MG63 (cell line): Measurements from ENCODE around the gene PCDHGC4. TPM values are rescaled to one million over a fixed set of nuclear protein-coding genes. Genes with fewer than 3 reads are reported as not detected.

Experiments
- DNase-seq: peaks from one replicate; pipeline ENCODE4 v3.0.0-alpha.2; 2020
- H3K27me3 ChIP-seq: fragments of 250-450 bp; sonication (Bioruptor Pico); 2 replicates; pipeline ENCODE4 v1.5.1; 2020; ENCODE audit warnings: mild to moderate bottlenecking, moderate library complexity
- H3K36me3 ChIP-seq: fragments of 250-450 bp; sonication (Bioruptor Pico); 2 replicates; pipeline ENCODE4 v1.5.1; 2020; ENCODE audit warnings: mild to moderate bottlenecking, moderate library complexity
- H3K4me3 ChIP-seq: fragments of 250-450 bp; sonication (Bioruptor Pico); 2 replicates; pipeline ENCODE4 v1.5.1; 2020; ENCODE audit warnings: mild to moderate bottlenecking, moderate library complexity
- H3K9me3 ChIP-seq: fragments of 250-450 bp; sonication (Bioruptor Pico); 2 replicates; pipeline ENCODE4 v1.5.1; 2020; ENCODE audit warnings: mild to moderate bottlenecking, moderate library complexity
- total RNA-seq: library from RNA; depleted of rRNA; stranded (reverse); fragments of >200 nt; shearing (Covaris generic); gene quantifications from 2 replicates; pipeline ENCODE4 v1.2.3, GENCODE V29; 2014; ENCODE audit warnings: low replicate concordance

Gene PCDHGC4
- total RNA-seq, 1 experiment from 2014 or later: not detected

DNA sequence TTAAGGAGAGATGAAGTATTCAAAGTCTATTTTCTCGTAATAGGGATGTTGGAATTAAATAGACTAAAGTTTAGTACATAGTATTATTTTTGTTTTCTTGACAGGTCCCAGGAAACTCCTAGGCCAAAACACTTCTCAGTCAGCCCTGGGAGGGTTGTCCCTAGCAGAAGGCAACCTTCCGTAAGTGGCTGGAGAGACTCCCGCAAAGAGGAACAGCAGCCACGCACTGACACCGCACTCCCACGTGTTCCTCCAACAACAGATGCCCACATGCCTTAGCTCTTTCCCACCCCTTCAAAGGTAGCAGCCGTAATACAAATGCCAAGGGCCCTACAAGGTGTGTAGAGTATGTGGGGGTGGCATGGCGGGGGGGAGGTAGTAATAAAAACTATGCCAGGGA, 32.5 kb downstream of the PCDHGC4 start:
- no peak for DNase-seq
- 0 out of 2 replicates have a peak, but pooled peaks cover 3% of the 10 kb centered on the region for H3K9me3 ChIP-seq
- H3K27me3 ChIP-seq: no peaks in the 10 kb centered on the region
- H3K36me3 ChIP-seq: peaks cover 73% of the 10 kb centered on the region
- H3K4me3 ChIP-seq: no peak overlapping the region

DNA sequence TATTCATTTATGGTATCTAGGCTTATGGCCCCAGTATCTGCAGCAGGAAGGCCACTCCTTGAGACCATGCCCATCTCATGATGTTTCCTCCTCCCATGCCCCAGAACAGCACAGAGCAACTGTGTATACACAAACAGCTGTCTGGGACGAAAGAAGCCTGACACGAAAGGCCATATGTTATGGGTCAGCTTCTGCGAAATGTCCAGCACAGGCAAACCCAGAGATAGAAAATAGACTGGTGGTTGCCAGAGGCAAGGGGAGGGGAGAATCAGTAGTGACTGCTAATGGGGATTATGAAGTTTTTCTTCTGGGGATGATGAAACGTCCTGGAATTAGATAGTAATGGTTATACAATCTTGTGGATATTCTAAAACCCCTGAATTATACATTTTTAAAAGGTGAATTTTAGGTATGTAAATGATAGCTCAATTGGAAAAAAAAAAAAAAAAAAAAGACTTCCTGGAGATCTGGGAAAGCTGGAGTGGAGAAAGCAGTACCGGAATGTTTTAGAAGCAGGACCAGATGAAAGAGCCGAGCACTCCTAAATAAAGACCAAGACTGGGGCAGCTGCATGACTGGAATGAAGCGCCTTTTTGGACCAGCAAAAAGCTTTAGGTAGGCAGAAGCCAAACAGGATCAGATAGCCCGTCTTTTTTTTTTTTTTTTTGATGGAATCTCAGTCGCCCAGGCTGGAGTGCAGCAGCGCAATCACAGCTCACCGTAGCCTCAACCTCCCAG, 33.2 kb downstream of the PCDHGC4 start:
- 0 out of 2 replicates have a peak, but pooled peaks cover 3% of the 10 kb centered on the region for H3K9me3 ChIP-seq
- no peaks in the 10 kb centered on the region for H3K27me3 ChIP-seq
- peaks cover 71% of the 10 kb centered on the region for H3K36me3 ChIP-seq
- H3K4me3 ChIP-seq: no peak overlapping the region
- peak; percentile 55 for DNase-seq

DNA sequence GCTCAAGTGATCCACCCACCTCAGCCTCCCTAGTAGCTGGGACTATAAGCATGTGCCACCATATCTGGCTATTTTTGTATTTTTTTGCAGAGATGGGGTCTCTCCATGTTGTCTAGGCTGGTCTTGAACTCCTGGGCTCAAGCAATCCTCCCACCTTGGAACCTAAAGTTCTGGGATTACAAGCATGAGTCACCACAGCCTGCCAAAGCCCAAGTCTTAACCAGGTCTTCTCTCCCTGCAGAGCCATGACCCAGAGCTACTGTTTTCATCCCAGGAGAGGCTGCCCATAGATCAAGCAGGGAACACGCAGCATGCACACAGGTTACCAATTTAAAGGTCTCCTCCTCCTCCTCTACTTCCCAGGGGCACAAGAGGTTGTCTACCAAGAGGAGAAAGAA, 33.8 kb downstream of the PCDHGC4 start:
- Histone ChIP-seq H3K36me3 (peaks cover 71% of the 10 kb centered on the region), H3K9me3 (0 out of 2 replicates have a peak, but pooled peaks cover 3% of the 10 kb centered on the region), H3K27me3 (no peaks in the 10 kb centered on the region), H3K4me3 (no peak overlapping the region)
- peak; percentile 56 for DNase-seq

DNA sequence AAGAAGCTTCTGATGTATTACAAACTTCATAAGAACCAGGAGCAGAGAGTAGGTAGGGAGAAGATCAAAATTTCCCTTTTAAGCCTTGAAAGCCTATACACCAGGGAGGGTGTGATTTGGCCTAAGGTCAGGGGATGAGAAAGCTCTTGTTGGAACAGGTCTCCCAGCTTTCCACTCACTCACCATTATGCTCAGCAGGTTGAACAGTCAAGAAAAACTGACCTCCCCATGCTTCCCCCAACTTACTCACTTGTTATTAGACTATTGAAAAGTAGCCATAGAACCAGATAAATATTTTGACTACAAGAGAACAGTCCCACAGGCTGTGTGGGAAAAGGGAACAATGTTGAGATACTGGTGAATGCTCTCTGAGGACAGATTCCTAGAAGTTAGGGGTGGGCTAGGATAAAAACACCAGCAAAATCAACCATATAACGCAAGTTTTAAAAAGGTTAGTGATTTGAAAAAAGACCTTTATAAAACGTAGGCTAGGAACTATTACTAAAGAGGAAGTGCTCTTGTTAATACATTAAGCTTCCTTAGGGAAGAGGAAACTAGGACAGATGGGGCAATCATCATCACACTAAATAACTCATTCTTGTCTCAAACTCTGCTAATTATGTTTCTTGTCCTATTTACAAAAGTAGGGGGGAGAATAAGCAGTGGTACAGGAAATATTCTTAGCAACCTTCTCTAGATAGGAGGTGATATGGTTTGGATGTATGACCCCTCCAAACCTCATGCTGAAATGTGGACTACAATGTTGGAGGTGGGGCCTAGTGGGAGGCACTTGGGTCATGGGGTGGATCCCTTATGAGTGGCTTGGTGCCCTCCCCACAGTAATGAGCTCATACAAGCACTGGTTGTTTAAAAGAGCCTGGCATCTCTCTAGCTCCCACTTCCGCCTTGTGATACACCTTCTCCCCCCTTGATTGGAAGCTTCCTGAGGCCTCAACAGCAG, 35.1 kb downstream of the PCDHGC4 start:
- Histone ChIP-seq H3K4me3 (no peak overlapping the region), H3K36me3 (peaks cover 80% of the 10 kb centered on the region), H3K27me3 (no peaks in the 10 kb centered on the region), H3K9me3 (0 out of 2 replicates have a peak, but pooled peaks cover 3% of the 10 kb centered on the region)
- peak; percentile 43 for DNase-seq

DNA sequence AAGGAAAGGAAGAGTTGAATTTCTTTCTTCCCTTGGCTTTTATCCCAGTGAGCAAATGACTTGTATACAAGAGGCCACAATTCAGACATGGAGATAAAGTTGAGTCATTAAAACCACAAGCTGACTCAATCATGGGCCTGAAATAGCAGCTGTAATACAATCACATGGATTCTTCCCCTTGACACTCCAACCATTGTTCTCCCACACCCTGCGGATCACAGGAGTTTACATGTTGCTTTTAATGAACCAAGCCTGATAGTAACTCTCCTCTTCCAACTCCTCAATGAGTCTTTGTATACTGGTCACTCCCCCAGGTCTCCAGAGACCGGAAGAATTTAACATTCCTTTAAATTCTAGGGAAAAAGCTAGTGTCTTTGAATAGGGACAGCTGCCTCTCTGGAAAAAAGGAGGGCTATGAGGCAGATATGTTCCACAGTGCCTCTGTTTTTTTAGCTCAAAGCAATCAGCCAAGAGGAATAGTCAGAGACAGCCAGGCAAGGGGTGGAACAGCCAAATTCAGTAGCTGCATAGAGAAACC, 36.5 kb downstream of the PCDHGC4 start:
- no peaks in the 10 kb centered on the region for H3K27me3 ChIP-seq
- H3K4me3 ChIP-seq: no peak overlapping the region
- H3K9me3 ChIP-seq: 0 out of 2 replicates have a peak, but pooled peaks cover 3% of the 10 kb centered on the region
- peak; percentile 89 for DNase-seq
- H3K36me3 ChIP-seq: peaks cover 82% of the 10 kb centered on the region

DNA sequence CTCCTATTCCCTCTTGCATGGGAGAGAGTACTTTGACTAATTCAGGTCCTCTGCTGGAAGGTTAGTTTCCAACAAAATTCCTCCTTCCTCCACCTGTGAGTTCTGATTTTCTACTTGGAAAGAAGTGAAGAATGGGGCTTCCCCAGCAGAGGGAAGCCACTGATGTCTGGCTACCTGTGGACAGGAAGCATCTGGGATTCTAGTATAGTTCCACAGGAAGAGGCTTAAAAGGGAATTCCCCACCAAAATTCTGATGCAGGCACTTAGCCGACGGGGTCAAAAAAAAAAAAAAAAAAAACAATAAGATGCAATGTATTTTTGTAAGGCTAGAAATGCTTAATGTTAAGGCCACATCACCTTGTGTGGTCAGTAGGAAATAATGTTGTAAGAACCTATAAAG, 37.5 kb downstream of the PCDHGC4 start:
- Histone ChIP-seq H3K36me3 (peaks cover 82% of the 10 kb centered on the region), H3K4me3 (no peak overlapping the region), H3K9me3 (0 out of 2 replicates have a peak, but pooled peaks cover 3% of the 10 kb centered on the region), H3K27me3 (no peaks in the 10 kb centered on the region)
- no peak for DNase-seq

DNA sequence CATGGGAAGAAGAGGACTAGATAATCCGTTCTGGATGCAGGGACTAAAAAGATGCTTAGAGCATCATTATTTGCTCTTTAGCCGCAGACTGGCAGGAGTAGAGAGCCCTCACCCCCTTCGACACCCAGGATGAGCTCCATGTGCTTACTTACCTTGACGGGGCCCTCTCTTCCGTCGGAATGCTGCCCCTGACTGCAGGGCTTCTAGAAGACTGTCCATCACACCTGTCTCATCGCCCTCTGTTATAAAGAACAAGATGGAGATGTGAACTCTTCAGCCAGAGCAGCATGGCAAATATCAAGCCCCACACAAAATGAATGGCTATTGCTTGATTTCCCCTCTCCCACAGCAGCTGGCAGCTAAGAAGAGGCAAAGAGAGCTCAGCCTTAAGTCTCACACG, 39.2 kb downstream of the PCDHGC4 start:
- Histone ChIP-seq H3K27me3 (no peaks in the 10 kb centered on the region), H3K4me3 (no peak overlapping the region)

DNA sequence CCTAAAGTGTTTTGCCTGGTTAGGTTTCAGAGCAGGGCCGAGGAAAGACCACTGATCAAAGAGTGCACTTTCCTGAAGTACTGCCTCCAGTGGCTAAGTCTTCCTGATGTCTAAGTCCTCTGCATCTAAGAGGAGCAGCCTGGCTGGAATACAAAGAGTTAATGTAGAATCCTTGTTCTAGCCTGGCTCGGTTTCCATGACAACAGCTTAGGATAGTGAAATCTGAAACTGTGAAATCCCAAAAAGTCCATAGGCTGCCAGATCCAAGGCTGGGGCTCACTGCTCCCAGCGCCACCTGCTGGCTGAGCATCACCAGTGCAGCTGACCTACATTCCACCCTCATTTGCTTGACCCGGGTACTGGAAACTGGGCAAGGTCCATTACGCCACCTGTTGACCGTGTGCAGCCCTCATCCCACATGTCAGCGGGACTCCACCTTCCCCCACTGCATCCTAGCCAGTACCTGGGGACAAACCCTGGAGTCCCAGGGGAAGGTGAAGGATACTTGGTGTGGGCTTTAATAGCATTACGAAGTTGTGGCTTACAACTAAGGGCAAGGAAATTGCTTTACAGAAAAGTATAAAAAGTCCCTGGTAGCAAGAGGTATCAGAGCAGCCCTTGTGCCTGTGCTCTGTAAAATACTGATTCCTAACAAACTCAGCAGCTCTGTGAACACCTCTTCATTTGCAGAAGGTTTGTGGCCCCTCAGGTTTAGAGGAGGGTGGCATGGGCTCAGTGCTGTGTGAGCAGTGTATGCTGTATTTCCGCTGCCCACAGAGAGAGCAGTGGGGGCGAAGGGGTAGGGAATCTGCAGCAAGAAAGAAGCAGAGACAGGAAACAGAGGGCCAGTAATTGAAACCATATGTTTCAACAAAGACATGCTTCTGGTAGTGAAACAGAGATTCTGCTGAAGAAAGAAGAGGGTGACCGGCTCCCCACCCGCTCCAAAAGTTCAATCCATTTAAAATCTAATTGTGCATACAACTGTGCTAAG, 40.1 kb downstream of the PCDHGC4 start:
- Histone ChIP-seq H3K27me3 (no peaks in the 10 kb centered on the region), H3K9me3 (0 out of 2 replicates have a peak, but pooled peaks cover 3% of the 10 kb centered on the region), H3K36me3 (peaks cover 81% of the 10 kb centered on the region), H3K4me3 (no peak overlapping the region)
- peak; percentile 87 for DNase-seq

More for the DNA sequence above, 39.2 kb downstream of the PCDHGC4 start:
- peaks cover 83% of the 10 kb centered on the region for H3K36me3 ChIP-seq
- DNase-seq: no peak
- H3K9me3 ChIP-seq: 0 out of 2 replicates have a peak, but pooled peaks cover 3% of the 10 kb centered on the region

DNA sequence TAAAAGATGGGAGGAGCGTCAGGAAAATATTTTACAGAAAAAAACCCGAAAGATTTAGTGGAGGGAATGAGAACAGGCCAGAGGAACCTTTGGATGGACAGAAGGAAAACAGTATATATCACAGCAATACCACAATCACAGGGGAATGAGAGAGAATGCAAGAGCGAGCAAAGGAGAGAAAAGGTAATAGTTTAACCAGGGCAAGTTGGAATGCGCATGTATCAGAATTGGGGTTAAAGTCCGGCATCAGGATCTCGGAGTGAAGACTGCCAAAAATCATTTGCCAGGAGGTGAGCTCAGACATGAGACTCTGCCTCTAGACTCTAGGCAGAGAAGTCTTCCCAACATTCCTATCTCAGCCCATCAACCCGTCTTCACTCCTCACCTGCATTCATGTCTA, 40.8 kb downstream of the PCDHGC4 start:
- no peaks in the 10 kb centered on the region for H3K9me3 ChIP-seq
- H3K27me3 ChIP-seq: no peaks in the 10 kb centered on the region
- no peak overlapping the region for H3K4me3 ChIP-seq
- peaks cover 79% of the 10 kb centered on the region for H3K36me3 ChIP-seq
- no peak for DNase-seq

DNA sequence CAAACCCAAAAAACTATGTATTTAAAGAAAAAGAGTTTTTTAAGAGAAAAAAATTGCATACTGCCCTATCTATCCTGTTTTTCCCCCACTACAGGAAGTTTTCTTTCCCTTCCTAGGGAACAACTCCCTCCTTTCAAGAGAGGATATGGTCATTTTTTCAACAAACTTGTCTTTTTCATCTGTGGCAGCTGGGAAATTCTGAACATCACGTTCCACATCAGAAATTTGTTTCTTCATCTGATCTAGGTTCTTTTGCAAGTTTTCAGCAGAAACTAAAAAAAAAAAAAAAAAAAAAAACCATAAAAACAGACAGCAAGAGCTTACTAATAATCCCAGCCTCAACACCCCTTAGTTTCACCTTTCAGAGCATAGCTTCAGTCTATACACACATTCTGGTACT, 42.6 kb downstream of the PCDHGC4 start:
- no peaks in the 10 kb centered on the region for H3K9me3 ChIP-seq
- no peak for DNase-seq
- H3K27me3 ChIP-seq: no peaks in the 10 kb centered on the region
- H3K36me3 ChIP-seq: peaks cover 83% of the 10 kb centered on the region
- H3K4me3 ChIP-seq: no peak overlapping the region

DNA sequence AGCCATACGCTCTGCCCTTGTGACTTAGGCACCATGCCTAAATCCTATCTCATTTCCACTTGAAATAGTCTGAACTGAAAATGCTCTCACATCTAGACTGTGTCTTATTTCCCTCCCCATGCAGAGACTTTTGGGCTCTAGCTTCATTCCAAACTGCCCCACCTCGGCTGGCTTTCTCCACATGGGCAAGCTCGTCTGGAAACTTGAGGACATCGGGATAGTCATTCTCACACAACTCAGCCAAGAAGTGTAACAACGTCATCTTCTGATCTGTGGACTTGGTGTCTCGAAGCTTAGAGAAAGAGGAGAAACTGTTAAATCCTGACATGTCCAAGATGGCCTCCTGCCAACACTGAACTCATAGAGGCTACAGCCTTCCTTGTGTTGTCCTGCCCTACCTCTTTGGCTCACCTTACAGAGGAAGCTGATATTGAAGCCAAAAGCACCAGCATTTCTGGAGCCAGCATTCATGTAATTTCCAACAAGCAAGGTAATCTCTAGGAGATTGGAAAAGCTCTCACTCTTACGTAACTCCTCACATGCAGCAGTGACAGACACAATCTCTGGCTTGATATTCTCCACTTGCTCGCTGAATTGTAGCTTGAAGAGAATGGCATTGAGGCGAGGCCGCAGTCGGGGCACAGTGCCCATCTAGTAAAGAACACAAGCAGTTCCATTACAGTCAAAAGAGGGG, 43.6 kb downstream of the PCDHGC4 start:
- Histone ChIP-seq H3K36me3 (peaks cover 84% of the 10 kb centered on the region), H3K27me3 (no peaks in the 10 kb centered on the region), H3K9me3 (no peaks in the 10 kb centered on the region), H3K4me3 (no peak overlapping the region)
- no peak for DNase-seq

DNA sequence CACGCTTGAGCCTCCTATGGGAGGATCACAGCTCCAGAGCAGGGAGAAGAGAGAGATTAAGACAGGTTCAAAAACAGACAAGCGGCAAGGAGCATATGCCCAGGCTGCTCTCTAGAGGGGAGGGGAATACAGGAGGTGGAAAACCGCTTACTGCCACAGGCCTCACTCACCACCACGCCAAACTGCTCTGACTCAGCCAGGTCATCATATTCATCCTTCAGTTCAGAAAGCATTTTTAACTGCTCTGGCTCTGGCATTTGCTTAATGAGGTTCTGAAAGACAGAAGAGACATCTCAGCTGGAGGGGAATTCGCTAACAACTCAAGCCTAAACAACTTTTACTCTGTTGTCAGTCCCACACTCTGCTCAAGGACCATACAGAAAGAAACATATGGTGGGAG, 44.2 kb downstream of the PCDHGC4 start:
- DNase-seq: peak; percentile 70
- Histone ChIP-seq H3K27me3 (no peaks in the 10 kb centered on the region), H3K9me3 (no peaks in the 10 kb centered on the region), H3K4me3 (no peak overlapping the region), H3K36me3 (peaks cover 81% of the 10 kb centered on the region)

DNA sequence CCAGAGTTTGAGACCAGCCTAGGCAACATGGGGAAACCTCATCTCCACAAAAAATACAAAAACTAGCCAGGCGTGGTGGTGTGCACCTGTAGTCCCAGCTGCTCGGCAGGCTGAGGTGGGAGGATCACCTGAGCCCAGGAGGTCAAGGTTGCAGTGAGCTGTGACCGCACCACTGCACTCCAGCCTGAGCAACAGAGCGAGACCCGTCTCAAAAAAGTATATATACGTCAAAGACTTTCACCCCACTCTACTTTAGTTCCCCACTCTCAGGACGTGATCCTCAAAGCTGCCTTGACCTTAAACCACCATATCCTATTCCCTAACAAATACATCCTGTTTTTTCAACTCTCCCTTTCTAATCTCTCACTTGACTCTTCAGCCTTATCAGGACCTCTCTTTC, 45.0 kb downstream of the PCDHGC4 start:
- Histone ChIP-seq H3K9me3 (no peaks in the 10 kb centered on the region), H3K36me3 (peaks cover 82% of the 10 kb centered on the region), H3K27me3 (no peaks in the 10 kb centered on the region), H3K4me3 (no peak overlapping the region)
- DNase-seq: no peak

DNA sequence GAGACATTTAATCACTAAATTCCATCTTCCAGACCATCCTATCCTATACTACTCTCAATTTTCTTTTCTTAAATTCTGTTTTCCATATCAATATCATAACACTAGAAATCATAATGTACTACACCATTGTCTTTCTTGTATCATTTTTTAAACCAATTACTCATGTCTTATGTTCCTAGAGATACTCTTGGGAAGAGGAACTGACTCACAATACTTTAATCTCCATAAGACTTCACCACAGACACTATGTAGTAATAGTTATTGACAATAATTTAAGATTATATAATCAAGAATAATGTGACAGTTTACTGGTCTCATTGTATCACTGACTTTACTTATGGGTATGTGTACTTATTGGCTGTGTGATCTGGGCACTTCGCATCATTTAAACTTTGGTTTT, 47.9 kb downstream of the PCDHGC4 start:
- Histone ChIP-seq H3K9me3 (no peaks in the 10 kb centered on the region), H3K36me3 (peaks cover 67% of the 10 kb centered on the region), H3K4me3 (no peak overlapping the region), H3K27me3 (no peaks in the 10 kb centered on the region)
- DNase-seq: no peak

DNA sequence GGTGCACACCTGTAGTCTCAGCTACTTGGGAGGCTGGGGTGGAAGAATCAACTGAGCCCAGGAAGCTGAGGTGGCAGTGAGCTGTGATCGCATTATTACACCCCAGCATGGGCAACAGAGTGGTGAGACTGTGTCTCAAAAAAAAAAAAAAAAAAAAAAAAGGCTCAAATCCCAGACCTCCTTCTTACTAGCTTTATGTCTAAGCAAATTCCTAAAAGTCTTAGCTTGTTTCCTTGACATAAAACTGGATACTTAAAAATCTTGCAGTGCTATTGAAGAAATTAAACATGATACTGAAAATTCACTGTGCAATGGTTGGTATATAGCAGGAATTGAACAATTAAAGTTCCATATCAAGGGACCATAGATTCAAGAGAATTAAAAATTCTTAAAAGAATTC, 49.1 kb downstream of the PCDHGC4 start:
- Histone ChIP-seq H3K9me3 (no peaks in the 10 kb centered on the region), H3K4me3 (no peak overlapping the region), H3K36me3 (peaks cover 60% of the 10 kb centered on the region), H3K27me3 (no peaks in the 10 kb centered on the region)
- no peak for DNase-seq
